HG02981 (cell line): ENCODE measurements around the gene TAS1R1.

Experiments
- ATAC-seq: cut with Tn5 transposase; IDR thresholded peaks from one replicate; pipeline ENCODE4 v1.9.1; 2021; ENCODE audit warnings: mild to moderate bottlenecking, moderate library complexity; ENCODE audit not compliant: unreplicated experiment

The TAS1R1 gene

DNA sequence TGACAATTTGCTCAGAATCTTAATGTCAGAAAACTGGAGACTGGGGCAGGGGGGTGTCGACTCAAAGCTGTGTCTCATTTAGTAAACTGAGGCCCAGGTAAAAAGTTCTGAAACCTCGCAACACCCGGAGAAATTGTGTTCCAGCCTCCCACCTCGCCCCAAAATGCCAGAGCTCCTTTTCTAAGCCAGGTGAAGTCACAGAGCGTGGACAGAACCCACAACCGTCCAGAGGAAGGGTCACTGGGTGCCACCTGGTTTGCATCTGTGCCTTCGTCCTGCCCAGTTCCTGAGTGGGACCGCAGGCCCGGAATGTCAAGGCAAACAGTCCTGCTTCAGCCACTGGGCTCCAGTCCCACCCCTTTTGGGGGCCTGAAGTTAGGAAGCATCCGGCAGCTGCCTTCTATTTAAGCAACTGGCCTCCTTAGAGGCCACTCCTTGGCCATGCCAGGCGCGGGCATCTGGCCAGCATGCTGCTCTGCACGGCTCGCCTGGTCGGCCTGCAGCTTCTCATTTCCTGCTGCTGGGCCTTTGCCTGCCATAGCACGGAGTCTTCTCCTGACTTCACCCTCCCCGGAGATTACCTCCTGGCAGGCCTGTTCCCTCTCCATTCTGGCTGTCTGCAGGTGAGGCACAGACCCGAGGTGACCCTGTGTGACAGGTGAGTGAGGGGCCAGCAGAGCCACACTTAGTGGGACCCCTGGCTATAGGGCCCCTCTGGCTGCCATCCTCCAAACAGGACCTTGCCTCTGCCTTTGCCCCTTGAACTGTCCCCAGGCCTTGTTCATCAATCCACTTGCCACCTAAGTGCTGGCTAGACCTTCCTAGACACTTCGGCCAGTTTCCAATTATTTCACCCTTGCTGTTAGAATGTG lies at the start of gene TAS1R1:
Gene TAS1R1 (plus strand): TSS at position 401 of the 872 bp plus-strand sequence. CDS start 67 bp downstream, at position 468.
- no peak for ATAC-seq

DNA sequence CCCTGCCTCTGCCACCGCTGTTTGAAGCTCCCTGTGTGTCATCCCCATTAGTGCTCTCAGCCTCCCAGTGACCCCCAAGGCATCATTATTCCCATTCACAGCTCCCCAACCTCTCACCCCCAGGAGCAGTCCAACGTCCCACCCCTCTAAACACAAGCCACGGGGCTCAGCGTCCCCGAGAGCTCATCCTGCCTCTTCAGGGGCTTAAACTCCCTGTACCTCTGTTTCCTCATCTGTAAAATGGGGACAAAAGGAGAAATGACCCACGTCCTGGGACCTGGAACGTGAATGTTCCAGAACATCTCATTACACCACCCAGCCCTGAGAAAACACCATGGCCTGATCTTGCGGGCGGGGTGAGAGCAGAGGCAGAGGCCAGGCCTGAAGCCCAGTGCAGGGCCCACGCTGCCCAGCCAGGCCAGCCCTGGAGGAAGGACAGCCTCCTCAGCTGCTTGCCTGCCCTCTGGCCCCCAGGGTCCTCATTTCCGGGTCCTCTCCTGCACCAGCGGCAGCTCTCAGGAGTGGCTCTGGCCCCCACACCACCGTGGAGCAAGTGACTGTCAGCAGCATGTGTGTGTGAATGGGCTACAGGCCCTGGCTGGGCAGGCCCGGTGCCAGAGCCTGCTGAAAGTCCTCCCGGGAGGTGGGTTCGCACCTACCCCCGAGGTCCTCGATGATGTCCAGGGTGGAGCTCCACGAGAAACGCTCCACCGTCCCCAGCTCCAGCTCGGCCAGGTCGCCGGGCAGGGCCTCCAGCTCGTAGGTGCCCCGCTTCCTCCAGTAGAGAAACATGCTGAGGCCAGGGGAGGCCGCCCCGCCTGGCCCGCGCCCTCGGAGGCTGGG lies 49.5 kb upstream of the TAS1R1 start:
- no peak for ATAC-seq

DNA sequence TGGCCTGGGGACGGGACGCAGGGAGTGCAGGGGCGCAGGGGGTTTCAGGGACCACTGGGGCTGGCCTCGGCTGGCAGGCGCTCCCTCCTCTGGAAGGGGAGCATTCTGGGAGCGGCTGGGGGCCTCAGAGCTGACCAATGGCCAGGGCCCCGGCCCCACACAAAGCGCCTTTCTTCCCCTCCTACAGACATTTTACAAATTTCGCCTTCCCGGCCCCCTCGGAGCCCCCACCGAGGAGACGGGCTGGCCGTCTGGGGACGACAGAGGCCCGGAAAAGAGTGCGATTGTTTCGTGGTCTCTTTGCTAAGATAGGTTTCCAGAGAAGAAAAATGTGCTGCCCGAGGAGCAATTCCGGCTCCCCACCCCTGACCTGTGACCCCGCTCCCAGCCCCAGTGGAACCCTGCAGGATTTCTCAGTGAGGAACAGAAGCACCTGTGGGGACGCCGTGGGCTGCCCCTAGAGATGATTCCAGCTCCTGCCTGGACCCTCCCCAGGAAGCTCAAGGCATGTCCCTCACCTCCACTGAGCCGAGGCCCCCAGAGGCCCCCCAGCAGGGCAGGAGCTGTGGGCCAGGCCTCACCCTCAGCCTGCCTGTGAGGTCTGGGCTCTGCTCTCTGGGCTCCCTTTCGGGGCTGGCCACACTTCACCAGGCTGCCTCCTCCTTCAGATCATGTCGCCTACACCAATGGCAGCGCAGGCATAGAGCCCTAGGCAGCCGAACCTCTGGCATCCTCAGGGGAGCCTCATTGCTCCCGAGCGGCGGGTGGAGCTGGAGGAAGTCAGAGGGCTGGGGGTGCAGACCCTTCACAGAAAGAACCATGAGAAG lies 48.7 kb upstream of the TAS1R1 start:
- no peak for ATAC-seq

- no peak for ATAC-seq
Measured at GRCh38 chr1:6507037-6507428, 48.1 kb upstream of the TAS1R1 start.

- no peak for ATAC-seq
Measured at GRCh38 chr1:6507461-6507911, 47.6 kb upstream of the TAS1R1 start.

DNA sequence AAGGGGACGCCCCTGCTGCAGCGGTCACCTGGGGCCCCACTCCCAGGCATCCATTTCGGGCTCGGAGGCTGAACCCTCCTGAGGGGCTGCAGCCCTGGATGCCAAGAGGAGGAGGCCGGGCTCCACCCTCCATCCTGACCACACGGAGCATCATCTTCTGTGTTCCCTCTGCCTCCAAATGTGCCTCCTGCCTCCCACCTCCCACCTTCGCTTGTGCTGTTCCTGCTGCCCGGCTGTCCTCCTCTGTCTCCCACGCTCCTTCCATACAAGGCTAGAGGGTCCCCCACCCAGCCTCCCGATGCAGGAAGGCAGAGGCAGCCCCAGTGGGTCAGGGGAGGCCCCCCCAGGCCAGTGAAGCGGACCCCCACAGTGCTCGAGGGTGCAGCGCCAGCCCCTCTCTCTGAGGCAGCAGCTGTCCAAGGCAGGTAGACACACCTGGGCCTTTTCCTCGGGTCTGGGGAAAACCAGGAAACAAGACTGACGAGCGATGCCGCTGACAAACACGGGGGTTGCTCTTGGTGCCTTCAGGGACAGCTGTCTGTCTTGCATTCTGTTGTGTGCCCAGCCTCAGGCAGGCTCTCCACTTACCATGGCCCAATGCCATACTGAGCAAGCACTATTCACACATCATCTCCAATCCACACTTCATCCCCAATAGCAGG lies 46.8 kb upstream of the TAS1R1 start:
- no peak for ATAC-seq

DNA sequence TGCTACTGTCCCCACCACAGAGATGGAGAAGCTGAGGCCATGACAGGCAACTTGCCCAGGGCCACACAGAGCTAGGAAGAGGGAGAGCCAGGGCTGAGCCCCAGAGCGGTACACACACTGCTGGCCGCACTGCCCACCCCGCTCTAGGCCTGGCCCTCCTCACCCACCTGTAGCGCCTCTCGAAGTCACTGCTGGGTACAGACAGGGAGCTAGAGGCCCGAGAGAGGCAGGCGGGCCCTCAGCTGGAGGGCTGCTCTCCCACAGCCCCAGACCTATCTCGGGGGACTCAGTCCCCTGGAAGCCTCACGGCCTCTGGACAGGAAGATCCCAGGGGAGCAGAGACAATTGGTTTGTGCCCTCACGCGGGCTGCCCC lies 46.3 kb upstream of the TAS1R1 start:
- ATAC-seq = no peak

GRCh38 chr1:6509220-6509918 lies 45.7 kb upstream of the TAS1R1 start:
- no peak for ATAC-seq

GRCh38 chr1:6509919-6510291 lies 45.2 kb upstream of the TAS1R1 start:
- no peak for ATAC-seq

DNA sequence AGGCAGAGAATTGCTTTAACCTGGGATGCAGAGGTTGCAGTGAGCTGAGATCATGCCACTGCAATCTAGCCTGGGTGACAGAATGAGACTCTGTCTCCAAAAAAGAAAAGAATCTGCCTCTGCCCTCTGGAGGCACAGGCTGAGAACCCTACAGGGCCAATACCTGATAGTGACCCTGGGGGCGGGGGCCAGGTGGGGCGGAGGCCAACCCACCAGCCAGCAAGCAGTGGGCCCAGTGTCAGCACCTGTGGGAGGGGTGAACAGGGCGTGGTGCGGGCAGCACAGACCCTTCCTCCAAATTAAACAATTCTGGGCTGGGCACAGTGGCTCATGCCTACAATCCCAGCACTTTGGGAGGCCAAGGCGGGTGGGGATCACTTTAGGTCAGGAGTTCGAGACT lies 44.6 kb upstream of the TAS1R1 start:
- ATAC-seq = no peak

DNA sequence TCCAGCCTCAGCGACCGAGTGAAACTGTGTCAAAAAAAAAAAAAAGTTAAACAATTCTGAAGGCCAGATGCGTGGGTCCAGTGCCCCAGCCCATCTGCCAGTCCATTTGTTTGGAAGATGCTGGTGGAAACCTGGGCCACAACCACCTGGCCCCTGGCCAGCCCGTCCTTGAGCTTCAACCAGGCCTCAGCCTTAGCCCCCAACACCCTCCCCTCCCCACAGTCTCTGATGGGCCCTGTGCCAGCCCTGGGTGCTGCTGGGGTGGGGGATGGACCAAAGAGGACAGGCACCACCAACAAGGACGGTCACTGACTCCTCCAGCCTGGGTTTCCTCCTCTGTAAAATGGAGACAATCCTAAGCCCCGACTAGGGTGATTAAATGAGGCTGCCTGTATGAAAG lies 44.1 kb upstream of the TAS1R1 start:
- no peak for ATAC-seq

DNA sequence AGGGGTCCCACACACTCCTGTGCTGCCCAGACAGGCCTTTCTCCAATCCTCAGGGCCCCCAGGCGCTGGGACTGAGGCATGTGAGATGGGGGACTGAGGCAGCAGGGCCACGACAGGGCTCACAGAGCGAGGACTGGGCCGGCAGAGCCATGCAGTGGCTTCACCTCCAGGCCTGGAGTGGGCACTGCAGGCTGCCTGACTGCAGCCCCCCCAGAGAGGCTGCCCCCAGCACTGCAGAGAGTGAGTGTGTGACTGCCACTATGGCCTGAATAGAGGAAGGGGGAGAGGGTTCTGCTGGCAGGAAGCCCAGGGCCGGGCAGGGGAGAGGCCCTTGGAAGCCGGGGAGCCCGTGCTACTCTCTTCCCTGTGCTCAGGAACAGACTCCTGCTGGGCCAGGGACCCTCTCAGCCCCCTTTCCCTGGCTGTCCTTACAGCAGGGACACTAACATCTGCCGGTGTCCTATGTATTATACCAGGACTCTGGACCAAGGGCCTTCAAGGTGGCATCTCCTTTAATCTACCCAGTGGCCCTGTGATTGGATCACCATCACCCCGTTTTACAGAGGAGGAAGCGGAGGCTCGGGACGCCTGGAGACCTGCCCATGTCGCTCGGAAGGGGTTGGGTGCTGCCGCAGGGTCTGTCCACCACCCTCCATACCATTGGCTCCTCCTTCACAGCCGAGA lies 43.4 kb upstream of the TAS1R1 start:
- no peak for ATAC-seq

DNA sequence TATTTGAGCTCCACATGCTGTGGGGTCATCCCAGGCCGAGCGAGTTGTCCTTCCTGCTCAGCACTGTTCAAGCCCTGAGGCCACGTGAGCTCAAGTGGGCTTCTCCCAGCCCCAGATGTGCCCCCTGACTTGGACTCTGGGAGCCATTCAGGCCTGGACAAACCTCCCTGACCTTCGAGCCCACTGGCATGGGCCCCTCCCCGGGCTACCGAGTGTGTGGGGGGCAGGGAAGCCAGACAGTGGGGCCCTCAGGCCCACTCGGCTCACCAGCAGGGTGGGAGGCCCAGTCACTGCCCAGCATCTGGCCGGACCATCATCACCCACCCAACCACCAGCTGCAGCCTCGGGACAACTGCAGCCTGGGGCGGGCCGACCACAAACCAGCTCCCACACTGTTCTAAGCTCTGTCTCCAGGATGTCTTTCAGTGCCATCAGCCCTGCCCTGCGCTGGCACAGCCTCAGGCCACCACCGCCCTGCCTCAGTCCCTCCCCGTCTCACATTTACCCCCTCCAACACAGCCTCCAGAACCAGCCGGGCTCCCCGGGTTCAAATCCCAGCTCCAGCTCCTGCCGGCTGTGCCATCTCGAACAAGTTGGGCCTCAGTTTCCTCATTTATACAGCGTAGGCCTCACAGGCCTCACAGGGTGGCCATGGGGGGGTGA lies 42.7 kb upstream of the TAS1R1 start:
- no peak for ATAC-seq

GRCh38 chr1:6512908-6513280 lies 42.2 kb upstream of the TAS1R1 start:
- ATAC-seq = no peak

DNA sequence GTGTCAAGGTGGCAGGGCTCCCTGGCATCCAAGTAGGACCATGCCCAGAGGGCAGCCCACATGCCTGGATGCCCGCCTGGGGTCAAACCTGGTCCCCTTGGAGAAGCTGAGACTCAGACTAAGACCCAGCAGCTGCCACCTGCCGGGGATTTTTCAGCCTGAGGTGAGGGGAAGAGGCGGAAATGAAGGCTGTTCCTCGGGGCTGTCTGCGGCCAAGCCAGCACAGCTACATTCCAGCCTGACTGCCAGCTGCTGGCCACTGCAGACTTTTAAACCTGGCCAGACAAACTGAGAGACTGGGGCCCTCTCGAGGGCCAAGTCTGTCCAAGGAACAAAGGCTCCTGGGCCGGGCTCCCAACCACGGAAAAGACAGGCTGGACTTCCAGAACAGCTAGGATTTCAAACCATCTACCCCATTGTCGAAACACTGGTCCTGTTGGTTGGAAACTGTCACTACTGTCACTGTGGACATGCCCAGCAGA lies 41.7 kb upstream of the TAS1R1 start:
- ATAC-seq = no peak

GRCh38 chr1:6515771-6516170 lies 39.3 kb upstream of the TAS1R1 start:
- no peak for ATAC-seq

DNA sequence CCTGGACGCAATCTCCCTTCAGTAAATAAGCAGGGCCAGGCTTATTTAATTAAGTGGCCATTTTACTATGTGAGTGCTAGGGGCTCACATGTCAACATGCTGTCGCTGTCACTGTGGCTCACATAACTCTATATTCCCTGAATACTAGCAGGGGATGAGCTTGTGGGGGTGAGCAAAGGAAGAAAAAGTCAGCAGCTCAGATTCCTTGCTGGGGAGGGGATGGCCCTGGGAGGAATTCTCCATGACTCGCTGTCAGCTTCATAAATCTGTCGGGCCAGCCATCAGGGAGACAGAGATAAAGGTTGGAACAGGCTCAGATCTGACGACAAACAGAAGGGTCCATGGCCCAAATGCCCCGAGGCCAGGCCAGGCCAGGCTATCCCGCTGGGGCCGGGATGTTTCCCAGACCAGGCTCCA lies 37.7 kb upstream of the TAS1R1 start:
- ATAC-seq = no peak

DNA sequence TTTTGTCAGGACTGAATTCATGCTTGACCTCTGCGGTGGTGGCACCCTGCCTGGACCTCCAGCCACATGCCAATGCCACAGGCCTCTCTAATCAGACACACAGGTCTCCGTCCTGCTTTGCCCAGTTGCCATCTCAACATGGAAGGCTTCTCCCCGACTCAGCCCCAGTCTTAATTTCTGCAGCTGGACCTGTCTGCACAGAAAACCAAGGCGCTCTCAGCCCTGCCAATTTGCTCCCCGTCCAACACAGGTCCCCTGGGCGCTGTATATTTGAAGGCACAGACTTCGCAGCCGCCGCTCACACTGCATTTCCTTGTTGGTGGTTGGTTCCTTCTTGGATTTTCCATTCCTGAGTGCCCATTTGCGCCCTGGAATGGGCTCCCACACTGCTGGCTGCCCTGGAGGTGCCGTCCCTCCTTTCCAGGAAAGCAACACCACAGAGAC lies 35.6 kb upstream of the TAS1R1 start:
- no peak for ATAC-seq
